ENCODE results near the gene TAF10.

- no peak for TF ChIP-seq CTCF (conservative IDR thresholded peaks at IDR 0.05)
- TF ChIP-seq EZH2 (IDR thresholded peaks at IDR 0.05; ENCODE audit: low read depth) = no peak
Observed at GRCh38 chr11:6660712-6661111, 48.7 kb upstream of the TAF10 start.

All from PC-9 (cell line).